Activated CD8-positive, alpha-beta memory T cell treated with anti-CD3 and anti-CD28 coated beads, Interleukin-2, amount 50 U/mL, for 1 hour (primary cell): Measurements from ENCODE around the gene CXCL5.
"Not testable (repeated sequence)": the region's sequence is repeated elsewhere in the genome, so short reads cannot be mapped to it uniquely, and the experiment has no call there.

ENCODE experiments used
- DNase-seq: peaks from one replicate; pipeline ENCODE4 v3.0.0-alpha.2; 2020; ENCODE audit errors: extremely low read depth

CXCL5 gene

DNA sequence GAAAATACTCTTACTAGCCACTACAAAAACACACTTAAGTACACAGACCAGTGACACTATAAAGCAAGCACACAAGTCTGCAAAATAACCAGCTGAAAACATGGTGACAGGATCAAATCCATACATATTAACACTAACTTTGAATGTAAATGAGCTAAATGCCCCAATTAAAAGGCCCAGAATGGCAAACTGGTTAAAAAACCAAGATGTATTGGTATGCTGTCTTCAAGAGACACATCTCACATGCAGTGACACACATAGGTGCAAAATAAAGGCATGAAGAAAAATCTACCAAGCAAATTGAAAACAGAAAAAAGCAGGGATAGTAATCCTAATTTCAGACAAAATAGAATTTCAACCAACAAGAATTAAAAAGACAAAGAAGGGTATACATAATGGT is 27.5 kb downstream of the CXCL5 start:
- DNase-seq: no peak

GRCh38 chr4:73970011-73970410 is 28.5 kb downstream of the CXCL5 start:
- DNase-seq: no peak

DNA sequence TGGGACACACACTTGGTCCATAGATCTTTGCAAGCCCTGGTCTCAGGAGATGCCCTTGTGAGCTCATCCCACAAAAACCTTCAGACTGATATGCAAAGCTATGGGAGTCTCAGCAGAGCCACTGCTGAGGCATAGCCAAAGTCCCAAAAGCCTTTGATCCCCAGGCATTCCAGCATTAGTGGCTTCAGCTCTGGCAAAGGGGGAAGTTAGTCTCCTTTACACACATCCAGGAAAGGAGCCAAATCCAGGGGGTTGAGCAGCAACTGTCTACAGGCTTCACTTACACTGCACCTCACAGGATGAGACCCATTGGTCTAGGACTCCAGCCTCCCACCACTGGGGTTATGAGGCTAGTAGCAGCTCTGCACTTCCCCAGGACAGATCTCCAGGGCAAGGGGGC is 30.6 kb downstream of the CXCL5 start:
- no peak for DNase-seq

DNA sequence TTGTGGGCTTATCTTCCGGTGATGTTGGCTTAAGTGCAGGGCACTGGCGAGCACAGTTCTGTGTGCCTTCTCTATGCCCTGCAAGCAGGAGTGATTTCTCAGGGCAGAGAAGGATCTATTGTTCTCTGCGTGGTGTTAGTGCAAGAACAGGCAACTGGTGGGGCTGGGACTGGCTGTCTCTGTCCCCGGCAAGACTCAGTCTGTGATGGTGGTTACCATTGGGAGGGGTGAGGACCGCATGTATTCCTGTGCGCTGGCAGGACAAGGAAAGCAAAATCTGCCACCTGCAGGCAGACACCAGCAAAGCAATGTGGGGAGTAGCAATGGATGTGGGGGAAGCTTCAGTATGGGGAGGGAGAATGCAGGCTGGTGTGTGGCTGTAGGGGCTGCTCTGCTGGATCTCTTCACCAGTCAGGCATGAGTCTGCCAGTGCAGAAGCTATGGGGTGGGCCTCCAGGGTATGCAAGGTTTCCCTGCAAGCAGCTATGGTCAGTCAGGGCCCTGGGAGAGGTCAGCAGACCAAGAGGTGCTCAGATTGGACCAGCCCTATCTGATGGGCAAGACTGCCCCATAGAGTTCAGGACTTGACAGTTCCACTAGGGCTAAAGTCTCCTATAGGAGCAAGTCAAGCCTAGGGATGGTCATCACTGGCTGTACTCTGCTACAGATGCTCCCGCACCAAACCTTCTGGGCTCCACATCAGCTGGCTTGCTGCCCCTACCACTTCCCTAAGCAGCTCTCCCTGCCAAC is 33.4 kb downstream of the CXCL5 start:
- DNase-seq: no peak

DNA sequence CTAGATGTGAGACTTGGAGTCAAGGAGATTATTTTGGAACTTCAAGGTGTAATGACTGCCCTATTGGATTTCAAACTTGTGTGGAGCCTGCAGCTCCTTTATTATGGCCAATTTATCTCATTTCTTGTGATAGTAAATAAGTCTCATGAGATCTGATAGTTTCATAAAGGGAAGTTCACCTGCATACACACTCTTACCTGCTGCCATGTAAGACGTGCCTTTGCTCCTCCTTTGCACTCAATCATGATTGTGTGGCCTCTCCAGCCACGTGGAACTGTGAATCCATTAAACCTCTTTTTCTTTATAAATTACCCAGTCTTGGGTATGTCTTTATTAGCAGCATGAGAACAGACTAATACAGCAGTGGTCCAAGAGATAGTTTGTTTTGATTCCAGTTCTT is 35.8 kb downstream of the CXCL5 start:
- DNase-seq: no peak

GRCh38 chr4:73959041-73959440 is 39.4 kb downstream of the CXCL5 start:
- not testable (repeated sequence) for DNase-seq

DNA sequence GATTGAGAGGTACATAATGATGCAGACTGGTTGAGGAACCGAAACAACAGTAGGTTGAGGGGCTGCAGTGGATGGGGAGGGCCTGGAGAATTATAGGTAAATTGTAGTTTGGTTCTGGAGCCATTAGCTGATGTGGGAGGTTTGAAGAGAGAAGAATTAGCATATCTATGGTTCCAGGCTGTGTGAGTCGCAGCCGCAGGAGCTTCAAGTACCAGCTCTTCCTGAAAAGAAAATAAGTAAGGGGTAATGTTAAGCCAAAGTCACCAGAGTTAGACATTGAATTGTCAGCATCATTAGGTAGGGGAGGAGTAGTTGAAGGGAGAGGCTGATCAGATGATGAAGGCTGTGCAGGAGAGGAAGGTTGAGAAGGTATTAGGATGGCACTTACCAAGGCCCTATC is 46.1 kb downstream of the CXCL5 start:
- no peak for DNase-seq

DNA sequence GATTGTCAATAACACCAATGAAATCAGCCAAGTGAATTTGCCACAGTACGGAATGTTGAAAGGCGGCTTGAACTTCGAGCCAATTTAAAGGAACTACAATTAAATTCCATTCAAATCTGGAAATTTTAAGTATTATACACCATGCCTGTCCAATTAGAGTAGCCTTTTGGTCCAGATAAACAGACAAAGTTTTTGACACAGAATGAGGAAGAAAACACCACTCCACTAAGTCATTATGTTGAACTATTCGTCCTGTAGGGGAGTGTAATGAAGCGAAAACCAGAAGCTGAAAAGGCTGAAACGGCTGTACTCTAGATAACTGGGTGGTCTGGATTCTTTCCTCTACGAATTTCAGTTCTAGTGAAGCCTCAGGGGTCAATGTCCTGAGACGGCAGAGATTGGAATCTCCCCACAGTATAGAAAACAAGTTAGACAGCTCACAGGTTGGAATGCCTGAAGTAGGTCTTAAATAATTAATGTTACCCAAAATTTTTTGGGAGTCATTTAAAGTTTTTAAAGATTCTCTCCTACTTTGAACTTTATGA is 48.0 kb downstream of the CXCL5 start:
- not testable (repeated sequence) for DNase-seq

DNA sequence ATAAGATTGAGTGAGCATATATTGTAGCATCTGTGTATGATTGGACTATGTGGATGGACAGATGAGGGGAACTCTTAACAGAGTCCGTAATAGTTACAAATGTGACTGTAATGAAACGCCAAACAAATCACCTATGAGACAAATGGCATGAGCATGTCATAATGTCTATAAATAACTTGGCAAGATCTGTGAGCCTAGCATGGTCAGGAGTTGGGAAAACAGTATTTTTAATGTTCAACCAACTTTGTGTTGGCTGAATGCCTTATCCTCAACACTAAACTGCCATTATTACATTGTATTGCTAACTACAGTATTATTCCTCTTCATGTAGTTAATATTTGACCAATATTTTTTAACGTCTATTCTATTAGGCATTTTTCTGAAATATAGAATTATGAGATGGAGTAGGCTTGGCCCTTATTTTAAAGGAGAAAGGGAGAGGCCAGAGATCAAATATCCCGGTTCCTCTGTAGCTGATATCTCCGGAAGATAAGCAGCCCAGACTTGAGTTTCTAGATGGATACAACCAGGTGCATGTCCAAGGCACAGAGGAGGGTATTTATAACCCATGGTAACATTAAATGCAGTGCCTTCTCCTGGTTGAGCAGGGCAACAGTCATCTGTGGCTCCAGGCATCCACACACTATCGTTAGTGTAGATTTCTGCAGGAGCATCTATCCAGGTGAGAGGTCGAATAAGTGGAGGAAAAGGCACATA is 49.3 kb downstream of the CXCL5 start:
- DNase-seq: no peak

GRCh38 chr4:73948291-73948690 is 50.2 kb downstream of the CXCL5 start:
- no peak for DNase-seq

- no peak for DNase-seq
Observed at GRCh38 chr4:73947239-73947985, 51.1 kb downstream of the CXCL5 start.

- no peak for DNase-seq
Observed at GRCh38 chr4:73945674-73946449, 52.6 kb downstream of the CXCL5 start.
